HuH-7.5 (cell line): ENCODE measurements around the gene TAOK2.

ENCODE experiments used
- DNase-seq: peaks from one replicate; pipeline ENCODE4 v3.0.0; 2011; ENCODE audit warnings: low spot score

TAOK2 gene

GRCh38 chr16:29963021-29963743, 10.5 kb upstream of the TAOK2 start:
- DNase-seq, result no peak

- DNase-seq, result no peak
Observed at GRCh38 chr16:29968205-29968604, 5.5 kb upstream of the TAOK2 start.

DNA sequence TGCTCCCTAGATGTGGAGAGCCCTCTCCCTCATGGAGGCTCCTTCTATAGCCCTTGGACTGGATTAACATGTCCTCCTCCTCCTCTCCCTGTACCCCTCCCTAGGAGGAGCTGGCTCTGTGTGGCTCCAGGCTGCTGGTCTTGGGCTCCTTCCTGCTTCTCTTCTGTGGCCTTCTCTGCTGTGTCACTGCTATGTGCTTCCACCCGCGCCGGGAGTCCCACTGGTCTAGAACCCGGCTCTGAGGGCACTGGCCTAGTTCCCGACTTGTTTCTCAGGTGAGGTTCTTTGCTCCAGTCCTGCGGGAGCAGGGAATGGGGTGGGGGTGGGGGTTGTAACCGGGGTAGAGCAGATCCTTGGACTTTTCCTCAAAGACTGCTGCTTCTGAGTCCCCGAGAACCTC, 2.4 kb upstream of the TAOK2 start:
- DNase-seq, result no peak

DNA sequence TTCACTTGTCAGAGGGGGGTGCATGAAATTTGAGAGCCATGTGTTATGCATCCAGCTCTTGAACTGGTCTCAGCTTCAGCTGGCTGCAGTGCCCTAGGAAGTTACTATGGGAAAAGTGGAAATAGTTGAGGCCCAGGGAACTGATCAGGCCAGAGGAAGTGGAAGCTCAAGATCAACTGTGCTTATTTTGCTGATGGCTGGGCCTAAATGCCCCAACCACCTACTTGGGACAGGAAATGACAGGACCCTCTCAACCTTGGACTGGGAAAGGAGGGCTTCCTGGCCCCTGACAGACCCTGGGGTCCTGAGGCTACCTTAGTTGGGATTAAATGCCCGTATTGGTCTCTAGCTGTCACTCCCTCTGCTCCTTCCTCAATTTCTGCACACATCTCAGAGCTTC, 1.2 kb upstream of the TAOK2 start:
- no peak for DNase-seq

GRCh38 chr16:29972992-29973383, 680 bp upstream of the TAOK2 start:
- no peak for DNase-seq

DNA sequence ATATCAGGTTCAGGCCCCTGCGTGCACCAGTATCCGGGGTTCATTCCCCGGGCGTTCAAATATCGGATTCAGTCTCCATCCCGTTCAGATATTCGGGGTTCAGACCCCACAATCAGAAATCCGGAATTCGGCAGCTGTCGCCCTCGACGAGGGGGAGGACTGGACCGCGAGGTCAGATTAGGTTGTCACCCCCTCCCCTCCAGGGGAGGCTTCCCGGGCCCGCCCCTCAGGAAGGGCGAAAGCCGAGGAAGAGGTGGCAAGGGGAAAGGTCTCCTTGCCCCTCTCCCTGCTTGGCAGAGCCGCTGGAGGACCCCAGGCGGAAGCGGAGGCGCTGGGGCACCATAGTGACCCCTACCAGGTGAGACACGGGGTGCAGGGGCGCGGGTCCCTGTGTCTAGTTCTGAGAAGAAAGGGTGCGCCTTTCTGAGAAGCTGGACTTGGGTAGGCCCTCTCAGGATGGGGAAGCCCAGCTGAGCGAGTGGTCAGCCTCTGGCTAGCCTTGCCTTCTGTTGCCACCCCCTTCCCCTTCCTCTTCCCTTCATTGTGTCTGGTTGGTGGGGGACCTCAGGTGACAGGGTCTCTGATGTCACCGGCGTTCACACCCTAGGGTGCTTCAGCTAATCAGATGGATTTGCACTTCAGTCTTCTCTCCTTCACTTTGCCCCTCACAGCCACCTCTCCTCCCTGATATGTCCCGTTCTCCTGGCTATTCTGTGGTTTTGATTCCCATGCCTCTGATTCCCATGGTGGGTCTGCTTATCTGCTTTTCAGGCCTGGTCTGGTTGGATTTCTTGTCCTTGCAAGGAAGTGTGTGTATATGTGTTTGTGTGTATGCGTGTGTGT, 844 bp downstream of the TAOK2 start:
- peak; percentile 29 for DNase-seq

- DNase-seq, result no peak
Observed at GRCh38 chr16:29975134-29975538, 1.5 kb downstream of the TAOK2 start.

- DNase-seq, result no peak
Observed at GRCh38 chr16:29975811-29976511, 2.3 kb downstream of the TAOK2 start.

GRCh38 chr16:29977063-29977825, 3.6 kb downstream of the TAOK2 start:
- no peak for DNase-seq

GRCh38 chr16:29978081-29978480, 4.4 kb downstream of the TAOK2 start:
- no peak for DNase-seq

DNA sequence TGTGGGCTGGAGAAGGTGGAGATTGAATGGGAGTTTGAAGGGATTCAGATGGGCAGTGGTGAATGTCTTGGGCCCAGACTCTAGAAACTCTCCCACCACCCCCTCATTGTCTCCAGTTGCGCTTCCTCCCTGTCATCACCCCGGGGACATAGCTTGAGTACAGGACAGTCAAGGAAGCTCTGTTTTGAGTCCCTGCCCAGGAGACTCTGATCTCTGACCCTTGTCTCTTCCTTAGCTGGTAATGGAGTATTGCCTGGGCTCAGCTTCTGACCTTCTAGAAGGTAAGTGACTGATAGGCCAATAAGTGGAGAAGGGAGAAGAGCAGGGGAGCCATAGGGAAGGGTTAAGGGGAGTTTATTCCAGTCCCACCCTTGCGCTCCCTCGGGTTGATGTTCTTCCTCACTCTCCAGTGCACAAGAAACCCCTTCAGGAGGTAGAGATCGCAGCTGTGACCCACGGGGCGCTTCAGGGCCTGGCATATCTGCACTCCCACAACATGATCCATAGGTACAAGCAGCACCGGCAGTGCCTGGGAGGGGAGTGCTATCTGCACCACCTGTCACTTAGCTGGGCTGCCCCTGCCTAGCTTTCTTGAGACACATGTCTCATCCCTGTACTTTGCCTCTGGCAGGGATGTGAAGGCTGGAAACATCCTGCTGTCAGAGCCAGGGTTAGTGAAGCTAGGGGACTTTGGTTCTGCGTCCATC, 5.0 kb downstream of the TAOK2 start:
- no peak for DNase-seq

GRCh38 chr16:29982560-29983419, 9.1 kb downstream of the TAOK2 start:
- DNase-seq, result no peak

- DNase-seq, result no peak
Observed at GRCh38 chr16:29983420-29984136, 9.9 kb downstream of the TAOK2 start.

- no peak for DNase-seq
Observed at GRCh38 chr16:29984137-29984763, 10.6 kb downstream of the TAOK2 start.

DNA sequence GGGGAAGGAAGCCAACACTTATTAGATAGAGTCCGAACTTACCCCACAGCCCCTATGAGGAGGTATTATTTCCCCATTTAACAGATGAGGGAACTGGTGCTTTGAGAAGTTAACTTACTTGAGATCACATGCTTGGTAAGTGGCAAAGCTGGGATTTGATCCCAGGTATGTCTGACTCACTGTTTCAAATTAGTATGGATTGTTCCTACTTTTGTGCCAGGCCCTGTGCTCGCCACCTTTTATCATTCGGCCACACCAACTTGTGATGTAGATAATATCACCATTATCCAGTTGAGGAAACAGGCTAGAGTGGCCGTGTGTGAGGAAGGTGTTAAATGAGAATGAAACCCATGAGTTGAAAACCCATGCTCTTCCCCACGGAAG, 11.1 kb downstream of the TAOK2 start:
- DNase-seq, result no peak

DNA sequence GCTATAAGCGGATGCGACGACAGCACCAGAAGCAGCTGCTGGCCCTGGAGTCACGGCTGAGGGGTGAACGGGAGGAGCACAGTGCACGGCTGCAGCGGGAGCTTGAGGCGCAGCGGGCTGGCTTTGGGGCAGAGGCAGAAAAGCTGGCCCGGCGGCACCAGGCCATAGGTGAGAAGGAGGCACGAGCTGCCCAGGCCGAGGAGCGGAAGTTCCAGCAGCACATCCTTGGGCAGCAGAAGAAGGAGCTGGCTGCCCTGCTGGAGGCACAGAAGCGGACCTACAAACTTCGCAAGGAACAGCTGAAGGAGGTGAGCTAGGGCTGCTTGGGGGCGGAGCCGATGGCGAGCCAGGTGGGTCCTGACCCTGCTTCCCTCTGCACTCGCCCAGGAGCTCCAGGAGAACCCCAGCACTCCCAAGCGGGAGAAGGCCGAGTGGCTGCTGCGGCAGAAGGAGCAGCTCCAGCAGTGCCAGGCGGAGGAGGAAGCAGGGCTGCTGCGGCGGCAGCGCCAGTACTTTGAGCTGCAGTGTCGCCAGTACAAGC, 11.7 kb downstream of the TAOK2 start:
- no peak for DNase-seq

DNA sequence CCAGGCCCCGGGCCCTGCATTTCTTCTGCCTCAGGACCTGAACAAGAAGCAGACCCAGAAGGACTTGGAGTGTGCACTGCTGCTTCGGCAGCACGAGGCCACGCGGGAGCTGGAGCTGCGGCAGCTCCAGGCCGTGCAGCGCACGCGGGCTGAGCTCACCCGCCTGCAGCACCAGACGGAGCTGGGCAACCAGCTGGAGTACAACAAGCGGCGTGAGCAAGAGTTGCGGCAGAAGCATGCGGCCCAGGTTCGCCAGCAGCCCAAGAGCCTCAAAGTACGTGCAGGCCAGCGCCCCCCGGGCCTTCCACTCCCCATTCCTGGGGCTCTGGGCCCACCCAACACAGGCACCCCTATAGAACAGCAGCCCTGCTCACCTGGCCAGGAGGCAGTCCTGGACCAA, 12.6 kb downstream of the TAOK2 start:
- DNase-seq, result no peak

- DNase-seq, result no peak
Observed at GRCh38 chr16:29986931-29987330, 13.3 kb downstream of the TAOK2 start.
